IPS DF 4.7 (cell line): ENCODE results near the gene SHLD3.
"Not testable (repeated sequence)": the region's sequence is repeated elsewhere in the genome, so short reads cannot be mapped to it uniquely, and the experiment has no call there.

Experiments used
- DNase-seq: peaks from one replicate; pipeline ENCODE4 v3.0.0-alpha.2; 2013; ENCODE audit warnings: low spot score; ENCODE audit errors: extremely low read depth

The SHLD3 gene

GRCh38 chr5:65624571-65625555 is at the start of gene SHLD3, which contains the start of gene TRAPPC13:
Gene SHLD3 (plus strand): TSS chr5:65625027. CDS start chr5:65629588, 4,561 bp downstream.
Gene TRAPPC13 (plus strand): TSS chr5:65625027. CDS start chr5:65625061, 34 bp downstream.
- peak; percentile 60 for DNase-seq

DNA sequence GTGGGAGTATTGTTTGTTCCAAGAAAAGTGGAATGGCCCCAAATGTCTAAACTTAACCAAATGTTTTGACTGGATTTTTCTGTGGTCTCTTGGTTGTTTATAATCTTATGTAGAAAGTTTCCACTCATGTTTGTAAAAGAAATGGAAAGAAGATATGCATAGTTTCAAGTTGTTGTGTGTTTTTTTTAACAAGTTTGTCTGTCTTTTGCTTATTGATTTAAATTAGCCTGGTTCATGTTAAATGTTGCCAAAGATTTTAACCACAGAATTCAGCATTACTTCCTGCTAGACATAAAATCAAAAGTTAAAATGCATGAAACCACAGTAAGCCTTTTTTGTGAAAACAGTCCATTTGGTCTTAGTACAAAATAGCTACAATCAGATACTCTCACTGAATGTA is 47.7 kb upstream of the SHLD3 start:
- no peak for DNase-seq

- DNase-seq: no peak
Observed at GRCh38 chr5:65588694-65589093, 36.1 kb upstream of the SHLD3 start.

DNA sequence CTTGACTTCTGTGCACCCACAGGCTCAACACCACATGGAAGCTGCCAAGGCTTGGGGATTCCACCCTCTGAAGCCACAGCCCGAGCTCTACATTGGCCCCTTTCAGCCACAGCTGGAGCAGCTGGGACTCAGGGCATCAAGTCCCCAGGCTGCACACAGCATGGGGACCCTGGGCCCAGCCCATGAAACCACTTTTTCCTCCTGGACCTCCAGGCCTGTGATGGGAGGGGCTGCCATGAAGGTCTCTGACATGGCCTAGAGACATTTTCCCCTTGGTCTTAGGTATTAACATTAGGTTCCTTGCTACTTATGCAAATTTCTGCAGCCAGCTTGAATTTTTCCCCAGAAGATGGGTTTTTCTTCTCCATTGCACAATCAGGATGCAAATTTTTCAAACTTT is 23.1 kb upstream of the SHLD3 start:
- not testable (repeated sequence) for DNase-seq

DNA sequence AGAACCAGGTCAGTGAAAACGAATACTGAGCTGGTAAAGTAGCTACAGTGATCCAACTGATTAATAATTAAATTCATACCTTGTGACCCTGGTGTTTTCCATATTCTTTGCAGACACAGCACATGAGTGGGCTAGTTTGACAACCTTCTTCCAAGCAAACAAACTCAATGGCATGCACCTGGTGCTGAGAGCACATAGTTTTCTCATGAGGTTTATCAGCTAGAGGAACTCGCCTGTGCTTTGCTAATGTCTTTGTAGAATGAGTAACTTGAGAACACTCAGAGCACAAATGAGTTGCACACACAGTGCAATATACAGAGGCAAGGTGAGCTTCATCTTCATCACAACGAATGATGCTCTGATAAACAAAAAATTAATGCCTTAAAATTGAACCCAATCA is 13.3 kb upstream of the SHLD3 start:
- DNase-seq: no peak

DNA sequence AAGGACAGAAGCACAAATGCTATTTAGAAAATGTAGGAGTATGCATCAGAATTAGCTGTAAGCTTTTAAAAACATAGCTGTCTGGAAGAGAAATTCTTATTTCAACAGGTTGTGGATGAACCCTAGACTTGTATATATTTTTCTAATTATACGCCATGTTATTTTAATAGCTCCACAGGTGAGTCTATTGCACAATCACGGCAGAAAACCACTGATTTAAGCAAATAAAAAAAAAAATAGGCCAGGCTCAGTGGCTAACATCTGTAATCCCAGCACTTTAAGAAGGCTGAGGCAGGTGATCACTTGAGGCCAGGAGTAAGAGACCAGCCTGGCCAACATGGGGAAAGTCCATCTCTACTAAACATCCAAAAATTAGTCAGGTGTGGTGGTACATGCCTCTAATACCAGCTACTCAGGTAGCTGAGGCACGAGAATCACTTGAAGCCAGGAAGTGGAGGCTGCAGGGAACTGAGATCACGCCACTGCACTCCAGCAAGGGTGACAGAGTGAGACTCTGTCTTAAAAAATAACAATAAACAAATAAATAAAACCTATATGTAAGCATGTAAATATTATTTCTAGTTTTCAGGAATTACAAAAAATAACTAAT is 12.4 kb upstream of the SHLD3 start:
- no peak for DNase-seq

- no peak for DNase-seq
Observed at GRCh38 chr5:65620021-65620420, 4.8 kb upstream of the SHLD3 start.

- DNase-seq: not testable (repeated sequence)
Observed at GRCh38 chr5:65621961-65622360, 2.9 kb upstream of the SHLD3 start.

GRCh38 chr5:65623482-65623881 is 1.3 kb upstream of the SHLD3 start:
- no peak for DNase-seq

- DNase-seq: peak; percentile 51
Observed at GRCh38 chr5:65624025-65624570, 729 bp upstream of the SHLD3 start, which contains the start of gene TRIM23. Gene TRIM23 (minus strand): TSS chr5:65624333. CDS start chr5:65624274, 59 bp downstream.

GRCh38 chr5:65625743-65626142 is 916 bp downstream of the SHLD3 start:
- DNase-seq: no peak

DNA sequence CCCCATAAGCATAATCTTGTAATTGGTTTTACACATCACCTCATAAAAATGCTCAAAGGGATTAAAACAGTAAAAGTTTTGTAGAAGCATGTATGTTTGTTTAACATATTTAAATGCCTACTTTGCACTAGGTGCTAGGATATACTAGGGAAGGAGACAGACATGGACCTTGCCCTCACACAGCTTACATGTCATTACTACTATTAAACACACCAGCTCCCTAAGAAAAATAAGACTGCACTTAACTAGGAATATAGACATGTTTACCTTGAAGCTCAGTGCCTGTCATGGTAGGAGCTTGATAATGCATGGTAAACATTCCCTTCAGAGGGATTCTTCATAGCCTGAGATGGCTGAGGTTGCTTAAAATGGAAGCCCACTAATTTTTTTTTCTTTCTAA is 6.2 kb downstream of the SHLD3 start:
- no peak for DNase-seq

GRCh38 chr5:65640240-65640639 is 15.4 kb downstream of the SHLD3 start:
- DNase-seq: no peak

GRCh38 chr5:65646938-65647337 is 22.1 kb downstream of the SHLD3 start:
- DNase-seq: no peak

- no peak for DNase-seq
Observed at GRCh38 chr5:65647941-65648340, 23.1 kb downstream of the SHLD3 start.

DNA sequence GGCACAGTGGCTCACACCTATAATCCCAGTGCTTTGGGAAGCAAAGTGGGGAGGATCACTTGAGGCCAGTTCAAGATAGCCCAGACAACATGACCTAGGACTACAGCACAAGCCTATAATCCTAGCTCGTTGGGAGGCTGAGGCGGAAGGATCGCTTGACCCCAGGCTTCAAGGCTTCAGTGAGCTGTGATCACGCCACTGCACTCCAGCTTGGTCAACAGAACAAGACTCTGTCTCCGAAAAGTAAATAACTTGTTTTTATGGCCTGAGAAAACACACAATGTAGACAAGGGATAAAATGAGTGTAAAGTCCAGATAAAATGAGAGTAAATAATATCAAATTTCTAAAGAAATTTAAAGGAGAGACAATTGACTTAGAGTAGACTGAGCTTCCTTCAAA is 26.3 kb downstream of the SHLD3 start:
- DNase-seq: no peak

GRCh38 chr5:65654713-65655112 is 29.9 kb downstream of the SHLD3 start:
- DNase-seq: no peak

GRCh38 chr5:65663804-65664521 is 39.1 kb downstream of the SHLD3 start:
- peak; percentile 30 for DNase-seq

GRCh38 chr5:65668696-65669095 is 43.9 kb downstream of the SHLD3 start:
- DNase-seq: no peak

DNA sequence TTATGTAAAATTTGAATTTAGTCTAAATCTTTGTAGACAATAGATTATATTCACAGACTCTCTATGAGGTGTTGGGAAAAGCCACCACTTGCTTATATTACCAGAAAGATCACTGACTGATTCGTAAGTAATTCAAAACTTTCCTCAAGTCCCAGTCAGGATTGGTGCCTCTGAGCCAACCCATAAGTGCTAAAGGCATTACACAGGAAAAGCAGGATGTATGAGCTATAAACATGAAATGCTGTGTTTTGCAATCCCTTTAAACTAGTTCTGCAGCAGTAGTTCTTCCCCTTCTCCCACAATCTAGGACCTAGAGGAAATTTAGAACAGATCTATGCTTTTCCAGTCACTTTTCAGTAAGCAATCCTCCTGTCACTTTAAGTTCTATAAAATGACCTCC is 48.0 kb downstream of the SHLD3 start:
- DNase-seq: no peak

DNA sequence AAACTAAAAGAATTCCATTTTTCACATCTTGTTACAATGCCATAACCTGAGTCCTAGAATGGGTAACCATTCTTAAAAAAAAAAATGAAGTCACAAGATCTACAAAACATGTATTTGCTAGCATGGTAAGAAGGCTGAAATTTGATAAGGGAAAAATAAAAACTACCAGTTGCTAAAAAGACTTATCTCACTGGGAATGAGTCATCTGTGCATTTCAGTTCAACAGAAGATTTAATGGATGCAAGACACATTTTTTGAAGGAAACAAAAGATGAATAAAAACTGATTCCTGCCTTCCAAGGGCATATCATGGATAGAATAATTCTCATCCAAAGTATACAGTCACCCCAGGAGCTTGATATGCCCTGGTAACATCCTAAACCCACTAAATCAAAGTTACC is 49.9 kb downstream of the SHLD3 start:
- DNase-seq: no peak
